ENCODE results near the gene TSHZ2. TPM values are rescaled to one million over a fixed set of nuclear protein-coding genes. Genes with fewer than 3 reads are reported as not detected.

Gene TSHZ2
- total and polyA plus RNA-seq, 11 donors: 1.8 to 12.1 (median 3.7) TPM

GRCh38 chr20:52996130-52996529, 24.0 kb downstream of the TSHZ2 start:
- H3K9me3 ChIP-seq: no peaks in the 10 kb centered on the region
- H3K4me1 ChIP-seq: peaks cover 0 to 25% (median 9%) of the 10 kb centered on the region in 12 donors
- no peak for ATAC-seq
- intact Hi-C loops (cut with DNase I): no loop called here
- no peaks in the 10 kb centered on the region for H3K27me3 ChIP-seq
- no peak overlapping the region for H3K4me3 ChIP-seq
- H3K27ac ChIP-seq: no peak overlapping the region
- no peak for DNase-seq
- no peaks in the 10 kb centered on the region for H3K36me3 ChIP-seq
- TF ChIP-seq CTCF (IDR thresholded peaks at IDR 0.05) (no peak), POLR2A (IDR thresholded peaks at IDR 0.05) (no peak)
- WGBS, 4 donors: 95 to 99% (median 98%) methylated on average over 1 of the region's 1 CpG

GRCh38 chr20:52996658-52997057, 24.5 kb downstream of the TSHZ2 start:
- DNase-seq (no peak), ATAC-seq (no peak)
- H3K27me3 ChIP-seq: no peaks in the 10 kb centered on the region
- TF ChIP-seq POLR2A (IDR thresholded peaks at IDR 0.05): no peak
- TF ChIP-seq CTCF (IDR thresholded peaks at IDR 0.05): no peak
- 90 to 93% (median 91%) methylated on average over 6 of the region's 6 CpGs for WGBS, 4 donors
- H3K4me1 ChIP-seq: peaks cover 0 to 28% (median 9%) of the 10 kb centered on the region in 12 donors
- intact Hi-C loops (cut with DNase I): no loop called here
- no peaks in the 10 kb centered on the region for H3K36me3 ChIP-seq
- no peaks in the 10 kb centered on the region for H3K9me3 ChIP-seq
- H3K27ac ChIP-seq: no peak overlapping the region
- no peak overlapping the region for H3K4me3 ChIP-seq

GRCh38 chr20:52998268-52998667, 26.1 kb downstream of the TSHZ2 start:
- WGBS, 4 donors: 96 to 99% (median 97%) methylated on average over 6 of the region's 6 CpGs
- Histone ChIP-seq H3K4me3 (no peak overlapping the region), H3K9me3 (no peaks in the 10 kb centered on the region), H3K27ac (no peak overlapping the region), H3K4me1 (peaks cover 0 to 16% (median 2%) of the 10 kb centered on the region in 12 donors), H3K36me3 (no peaks in the 10 kb centered on the region), H3K27me3 (no peaks in the 10 kb centered on the region)
- ATAC-seq (no peak), DNase-seq (no peak)
- intact Hi-C loops (cut with DNase I): no loop called here
- TF ChIP-seq CTCF (IDR thresholded peaks at IDR 0.05): no peak
- no peak for TF ChIP-seq POLR2A (IDR thresholded peaks at IDR 0.05)

- DNase-seq (no peak), ATAC-seq (no peak)
- Histone ChIP-seq H3K4me3 (no peak overlapping the region), H3K27me3 (no peaks in the 10 kb centered on the region), H3K27ac (no peak overlapping the region), H3K9me3 (no peaks in the 10 kb centered on the region), H3K4me1 (peaks cover 0 to 13% (median 0%) of the 10 kb centered on the region in 12 donors), H3K36me3 (no peaks in the 10 kb centered on the region)
- WGBS, 4 donors: 73 to 98% (median 92%) methylated on average over 2 of the region's 2 CpGs
- intact Hi-C loops (cut with DNase I): no loop called here
- TF ChIP-seq CTCF (IDR thresholded peaks at IDR 0.05) (no peak), POLR2A (IDR thresholded peaks at IDR 0.05) (no peak)
Observed at GRCh38 chr20:52999040-52999439, 26.9 kb downstream of the TSHZ2 start.

Measured in heart left ventricle (tissue), 16 donors.